ENCODE results near the gene FAM171A1. TPM values are rescaled to one million over a fixed set of nuclear protein-coding genes. Genes with fewer than 3 reads are reported as not detected.

Gene FAM171A1
- total RNA-seq, 2 donors from 2014 or later, result 22.1 to 29.1 TPM

DNA sequence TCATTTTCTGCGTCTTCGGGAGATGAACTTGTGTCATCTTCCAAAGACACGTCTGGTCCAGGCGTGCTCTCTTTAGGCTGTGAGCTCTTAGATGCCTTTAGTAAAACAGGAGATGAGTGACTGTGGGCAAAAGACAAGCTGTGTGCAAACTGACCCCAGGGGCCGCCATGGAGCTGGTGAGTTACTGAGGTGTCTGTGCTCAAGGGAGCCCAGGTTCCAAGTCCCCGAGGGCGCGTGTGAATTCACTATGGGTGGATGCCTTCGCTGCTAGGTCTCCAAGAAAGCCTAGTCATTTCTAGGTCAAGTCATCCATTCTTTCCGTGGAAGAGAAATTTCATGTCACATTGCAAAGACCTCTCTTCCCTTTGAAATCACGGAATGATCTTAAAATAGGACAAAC is 118.7 kb downstream of the FAM171A1 start:
- no peak for ATAC-seq

DNA sequence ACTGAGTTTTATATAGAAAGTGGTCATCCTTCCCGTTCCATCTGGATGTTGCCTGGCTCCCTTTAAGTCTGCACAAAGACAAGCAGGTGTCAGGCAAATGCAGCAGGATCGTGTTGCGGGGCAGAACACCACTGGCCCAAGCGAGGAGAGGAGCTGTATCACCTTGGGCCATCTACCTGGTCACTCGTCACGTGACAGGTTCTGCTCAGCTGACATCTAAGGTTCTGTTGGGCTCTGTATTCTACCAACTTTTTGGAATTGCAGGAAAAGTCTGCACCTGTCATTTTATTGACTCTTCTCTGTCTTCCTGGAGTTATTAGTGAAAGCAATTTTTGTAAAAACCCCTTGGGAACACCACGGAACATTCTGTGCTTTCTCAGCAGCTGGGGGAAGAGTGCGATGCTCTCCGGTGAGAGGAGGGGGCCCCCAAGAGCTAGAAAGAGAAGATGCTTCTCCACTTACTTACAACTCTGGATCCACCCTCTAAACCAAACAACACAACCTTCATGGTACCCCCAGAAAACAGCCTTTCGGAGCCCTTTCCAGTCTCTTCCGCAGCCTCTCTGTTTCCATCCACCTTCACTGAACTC is 119.2 kb downstream of the FAM171A1 start:
- Histone ChIP-seq H3K27me3 (no peaks in the 10 kb centered on the region), H3K9me3 (no peaks in the 10 kb centered on the region), H3K4me3 (no peak overlapping the region), H3K27ac (no peak overlapping the region), H3K4me1 (peaks cover 25% of the 10 kb centered on the region), H3K36me3 (replicated peaks in 1 of 2; ENCODE audit: insufficient read depth in 1 of 2, low read depth in 2 of 2) (peaks cover 0 to 1% of the 10 kb centered on the region in 2 donors)
- intact Hi-C loops (cut with DNase I), result no loop called here
- TF ChIP-seq, protein P1, sequence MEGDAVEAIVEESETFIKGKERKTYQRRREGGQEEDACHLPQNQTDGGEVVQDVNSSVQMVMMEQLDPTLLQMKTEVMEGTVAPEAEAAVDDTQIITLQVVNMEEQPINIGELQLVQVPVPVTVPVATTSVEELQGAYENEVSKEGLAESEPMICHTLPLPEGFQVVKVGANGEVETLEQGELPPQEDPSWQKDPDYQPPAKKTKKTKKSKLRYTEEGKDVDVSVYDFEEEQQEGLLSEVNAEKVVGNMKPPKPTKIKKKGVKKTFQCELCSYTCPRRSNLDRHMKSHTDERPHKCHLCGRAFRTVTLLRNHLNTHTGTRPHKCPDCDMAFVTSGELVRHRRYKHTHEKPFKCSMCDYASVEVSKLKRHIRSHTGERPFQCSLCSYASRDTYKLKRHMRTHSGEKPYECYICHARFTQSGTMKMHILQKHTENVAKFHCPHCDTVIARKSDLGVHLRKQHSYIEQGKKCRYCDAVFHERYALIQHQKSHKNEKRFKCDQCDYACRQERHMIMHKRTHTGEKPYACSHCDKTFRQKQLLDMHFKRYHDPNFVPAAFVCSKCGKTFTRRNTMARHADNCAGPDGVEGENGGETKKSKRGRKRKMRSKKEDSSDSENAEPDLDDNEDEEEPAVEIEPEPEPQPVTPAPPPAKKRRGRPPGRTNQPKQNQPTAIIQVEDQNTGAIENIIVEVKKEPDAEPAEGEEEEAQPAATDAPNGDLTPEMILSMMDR (IDR thresholded peaks at IDR 0.05), result no peak
- no peak for TF ChIP-seq POLR2A (IDR thresholded peaks at IDR 0.05)
- DNase-seq, result no peak
- no peak for ATAC-seq
- WGBS, 2 donors, result 96 to 97% methylated on average over 11 of the region's 11 CpGs

More for the DNA sequence above, 118.7 kb downstream of the FAM171A1 start:
- intact Hi-C loops (cut with DNase I), result no loop called here
- Histone ChIP-seq H3K9me3 (no peaks in the 10 kb centered on the region), H3K4me1 (peaks cover 25% of the 10 kb centered on the region), H3K27me3 (no peaks in the 10 kb centered on the region), H3K4me3 (no peak overlapping the region), H3K36me3 (replicated peaks in 1 of 2; ENCODE audit: insufficient read depth in 1 of 2, low read depth in 2 of 2) (peaks cover 0 to under 1% of the 10 kb centered on the region in 2 donors), H3K27ac (no peak overlapping the region)
- TF ChIP-seq POLR2A (IDR thresholded peaks at IDR 0.05), result no peak
- TF ChIP-seq, protein P1 (IDR thresholded peaks at IDR 0.05), result no peak
- 94 to 96% methylated on average over 9 to 11 of the region's 11 CpGs for WGBS, 2 donors
- DNase-seq, result no peak

DNA sequence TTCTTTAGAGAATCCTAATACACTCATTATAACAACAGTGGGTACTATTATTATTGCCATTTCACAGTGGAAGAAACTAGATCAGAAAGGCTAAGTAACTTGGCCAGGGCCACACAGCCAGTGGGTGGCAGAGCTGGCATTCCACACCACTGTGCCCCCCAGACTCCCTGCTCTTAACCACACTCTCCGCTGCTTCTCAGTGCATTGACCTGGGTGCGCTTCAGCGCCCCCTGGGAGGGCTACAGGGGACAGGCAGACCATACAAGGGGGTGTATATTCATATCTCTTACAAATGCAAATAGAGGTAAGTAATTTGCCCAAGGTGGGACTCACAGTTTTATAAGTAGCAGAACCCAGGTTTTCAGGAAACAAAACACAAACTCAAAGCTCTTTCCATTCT is 125.6 kb downstream of the FAM171A1 start:
- Histone ChIP-seq H3K27me3 (no peaks in the 10 kb centered on the region), H3K4me3 (no peak overlapping the region), H3K36me3 (replicated peaks in 1 of 2; ENCODE audit: insufficient read depth in 1 of 2, low read depth in 2 of 2) (peaks cover 0 to 1% of the 10 kb centered on the region in 2 donors), H3K9me3 (no peaks in the 10 kb centered on the region), H3K27ac (no peak overlapping the region), H3K4me1 (no peaks in the 10 kb centered on the region)
- DNase-seq (peak in 1 of 4 donors; percentile 23), ATAC-seq (no peak)
- 71 to 82% methylated on average over 3 of the region's 3 CpGs for WGBS, 2 donors
- TF ChIP-seq, protein P1 (IDR thresholded peaks at IDR 0.05), result peak in 1 of 7 experiments; percentile 25
- no peak for TF ChIP-seq POLR2A (IDR thresholded peaks at IDR 0.05)
- intact Hi-C loops (cut with DNase I), result no loop called here

DNA sequence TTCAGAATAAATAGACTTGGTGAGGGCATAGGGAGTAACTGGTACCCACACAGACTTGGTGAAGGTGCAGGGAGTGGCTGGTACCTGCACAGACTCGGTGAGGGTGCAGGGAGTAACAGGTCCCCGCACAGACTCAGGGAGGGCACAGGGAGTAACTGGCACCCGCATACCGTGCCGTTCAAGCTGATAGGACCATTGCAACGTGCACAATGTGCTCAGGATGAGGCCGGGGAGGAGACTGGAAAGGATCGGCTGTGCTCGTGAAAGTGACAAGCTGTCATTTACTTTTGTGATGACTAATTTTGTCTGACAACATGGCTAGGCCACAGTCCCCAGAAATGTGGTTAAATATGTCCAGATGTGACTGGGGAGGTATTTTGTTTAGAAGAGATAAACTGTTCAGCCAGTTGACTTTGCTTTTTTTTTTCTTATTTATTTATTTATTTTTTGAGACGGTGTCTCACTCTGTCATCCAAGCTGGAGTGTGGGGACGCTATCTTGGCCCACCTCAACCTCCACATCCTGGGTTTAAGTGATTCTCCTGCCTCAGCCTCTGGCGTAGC is 126.4 kb downstream of the FAM171A1 start:
- no peak for DNase-seq
- 92 to 93% methylated on average over 12 of the region's 12 CpGs for WGBS, 2 donors

More for the DNA sequence above, 126.4 kb downstream of the FAM171A1 start:
- no peak for ATAC-seq
- intact Hi-C loops (cut with DNase I), result no loop called here
- H3K4me3 ChIP-seq, result no peak overlapping the region
- H3K9me3 ChIP-seq, result no peaks in the 10 kb centered on the region
- peaks cover 0 to 1% of the 10 kb centered on the region in 2 donors for H3K36me3 ChIP-seq (replicated peaks in 1 of 2; ENCODE audit: insufficient read depth in 1 of 2, low read depth in 2 of 2)
- no peaks in the 10 kb centered on the region for H3K27me3 ChIP-seq
- no peak overlapping the region for H3K27ac ChIP-seq
- no peaks in the 10 kb centered on the region for H3K4me1 ChIP-seq
- TF ChIP-seq, protein P1 (IDR thresholded peaks at IDR 0.05), result no peak
- TF ChIP-seq POLR2A (IDR thresholded peaks at IDR 0.05), result no peak

All from body of pancreas (tissue), 4 donors.